Adipocyte (in vitro differentiated cells): Measurements from ENCODE around the gene TXNL4A.

Source experiments
- DNase-seq: peaks from one replicate; pipeline ENCODE4 v3.0.0-alpha.2; 2015; ENCODE audit warnings: low read depth
- H3K27me3 ChIP-seq: replicated peaks from 2 replicates; pipeline ENCODE4 v1.7.0; 2013; ENCODE audit warnings: mild to moderate bottlenecking, low read length, moderate library complexity; ENCODE audit not compliant: control insufficient read depth, insufficient read depth
- H3K36me3 ChIP-seq: 2 replicates; pipeline ENCODE4 v1.7.0; 2013; ENCODE audit warnings: low read length, mild to moderate bottlenecking, moderate library complexity; ENCODE audit not compliant: control insufficient read depth, insufficient read depth, severe bottlenecking
- H3K4me1 ChIP-seq: 2 replicates; pipeline ENCODE4 v1.7.0; 2013; ENCODE audit warnings: mild to moderate bottlenecking, low read length, moderate library complexity; ENCODE audit not compliant: control insufficient read depth, insufficient read depth
- H3K4me3 ChIP-seq: 2 replicates; pipeline ENCODE4 v1.7.0; 2013; ENCODE audit warnings: mild to moderate bottlenecking, low read length, moderate library complexity
- H3K9ac ChIP-seq: 2 replicates; pipeline ENCODE4 v1.7.0; 2013; ENCODE audit warnings: mild to moderate bottlenecking, low read length, moderate library complexity
- H3K9me3 ChIP-seq: 2 replicates; pipeline ENCODE4 v1.7.0; 2013; ENCODE audit warnings: mild to moderate bottlenecking, low read length, moderate library complexity; ENCODE audit not compliant: control insufficient read depth

Gene TXNL4A

DNA sequence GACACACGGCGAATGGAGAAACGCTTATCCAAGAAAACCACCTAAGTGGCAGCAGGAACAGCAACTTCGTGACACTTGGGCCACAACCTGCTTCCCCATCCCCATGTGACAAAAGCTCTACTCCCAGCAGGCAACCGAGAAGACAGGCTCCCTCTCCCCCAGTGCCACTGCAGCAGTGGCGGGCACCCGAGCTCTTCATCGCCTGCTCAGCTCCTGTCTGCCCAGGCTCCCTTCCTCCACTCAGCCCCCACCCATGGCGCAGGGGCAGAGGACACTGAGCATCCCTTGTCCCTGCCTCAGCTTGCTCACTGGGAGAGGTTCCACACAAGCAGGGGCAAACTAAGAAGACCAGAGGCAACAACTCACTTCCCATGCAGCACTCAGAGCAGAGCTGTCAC lies 59.8 kb downstream of the TXNL4A start:
- peaks cover 51% of the 10 kb centered on the region for H3K9me3 ChIP-seq
- peaks cover 1% of the 10 kb centered on the region for H3K4me1 ChIP-seq
- H3K36me3 ChIP-seq: peaks cover 77% of the 10 kb centered on the region
- DNase-seq: no peak
- no peak overlapping the region for H3K4me3 ChIP-seq
- H3K27me3 ChIP-seq: no peaks in the 10 kb centered on the region
- H3K9ac ChIP-seq: no peak overlapping the region

- no peak for DNase-seq
- H3K36me3 ChIP-seq: peaks cover 74% of the 10 kb centered on the region
- H3K9me3 ChIP-seq: peaks cover 46% of the 10 kb centered on the region
Observed at GRCh38 chr18:79927607-79928562, 60.5 kb downstream of the TXNL4A start.

DNA sequence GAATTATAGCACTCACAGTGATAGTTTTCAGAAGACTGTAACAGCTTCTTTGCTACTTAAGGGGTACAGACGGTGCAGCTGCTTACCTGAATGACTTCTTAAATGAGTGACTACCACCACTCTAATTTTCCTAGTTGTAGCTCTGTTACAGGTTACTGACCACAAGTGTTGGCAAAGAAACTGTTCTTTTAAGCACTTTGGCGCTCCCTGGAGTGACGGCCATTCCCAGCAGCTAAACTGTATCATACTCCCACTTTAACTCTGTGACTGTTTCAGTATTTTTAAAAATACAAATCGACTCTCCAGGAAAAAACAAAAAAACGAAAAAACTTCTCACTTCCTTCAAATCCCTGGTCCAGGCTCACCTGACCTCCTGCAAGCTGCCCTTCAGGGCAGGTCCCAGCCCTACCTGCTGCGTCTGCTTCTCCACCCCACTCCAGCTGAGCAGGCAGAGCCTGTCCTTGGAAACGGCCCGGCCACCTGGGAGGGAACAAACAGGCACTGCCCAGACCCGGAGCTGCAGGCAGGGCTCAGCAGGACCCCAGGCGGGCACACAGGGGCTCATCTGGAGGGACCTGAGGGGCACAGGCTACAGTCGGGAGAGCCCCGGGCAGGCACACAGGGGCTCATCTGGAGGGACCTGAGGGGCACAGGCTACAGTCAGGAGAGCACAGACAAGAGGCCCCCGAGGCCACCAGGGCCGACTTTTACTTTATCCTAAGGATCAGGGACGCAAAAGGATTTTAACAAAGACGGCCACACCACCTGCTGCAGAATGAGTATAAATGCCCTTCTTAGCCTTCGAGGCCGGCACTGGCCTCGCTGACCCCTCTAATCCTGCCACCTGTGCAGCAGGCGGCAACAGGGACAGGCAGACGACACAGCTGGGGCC lies 61.4 kb downstream of the TXNL4A start:
- Histone ChIP-seq H3K4me3 (no peak overlapping the region), H3K9ac (no peak overlapping the region), H3K4me1 (no peaks in the 10 kb centered on the region), H3K27me3 (no peaks in the 10 kb centered on the region), H3K9me3 (peaks cover 37% of the 10 kb centered on the region), H3K36me3 (peaks cover 76% of the 10 kb centered on the region)
- no peak for DNase-seq

More at GRCh38 chr18:79927607-79928562, 60.5 kb downstream of the TXNL4A start:
- H3K9ac ChIP-seq: no peak overlapping the region
- no peak overlapping the region for H3K4me3 ChIP-seq
- no peaks in the 10 kb centered on the region for H3K4me1 ChIP-seq
- H3K27me3 ChIP-seq: no peaks in the 10 kb centered on the region

DNA sequence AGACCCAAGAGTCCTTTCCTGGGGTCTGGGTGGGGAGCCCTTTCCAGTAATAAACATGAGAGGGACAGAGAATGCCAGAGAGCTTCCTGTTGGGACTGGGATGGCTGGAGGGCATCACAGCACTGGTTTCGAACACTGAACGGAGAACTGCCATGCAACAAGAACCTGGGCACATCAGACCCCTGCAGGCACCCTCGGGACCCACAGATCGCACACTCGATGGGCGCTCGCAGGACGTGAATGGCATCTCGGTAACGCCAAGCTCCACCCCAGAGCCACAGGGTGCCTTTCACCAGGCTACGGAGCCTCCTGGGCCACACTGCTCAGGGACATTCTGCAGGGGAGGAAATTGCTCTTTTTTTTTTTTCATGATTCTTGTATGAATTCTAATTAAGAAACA lies 62.1 kb downstream of the TXNL4A start:
- Histone ChIP-seq H3K36me3 (peaks cover 75% of the 10 kb centered on the region), H3K4me1 (no peaks in the 10 kb centered on the region), H3K27me3 (no peaks in the 10 kb centered on the region), H3K9ac (no peak overlapping the region), H3K9me3 (peaks cover 31% of the 10 kb centered on the region), H3K4me3 (no peak overlapping the region)
- DNase-seq: no peak

- DNase-seq: no peak
- Histone ChIP-seq H3K27me3 (no peaks in the 10 kb centered on the region), H3K9ac (no peak overlapping the region), H3K4me3 (no peak overlapping the region), H3K4me1 (no peaks in the 10 kb centered on the region), H3K36me3 (peaks cover 68% of the 10 kb centered on the region), H3K9me3 (peaks cover 19% of the 10 kb centered on the region)
Observed at GRCh38 chr18:79924814-79925731, 63.3 kb downstream of the TXNL4A start.

DNA sequence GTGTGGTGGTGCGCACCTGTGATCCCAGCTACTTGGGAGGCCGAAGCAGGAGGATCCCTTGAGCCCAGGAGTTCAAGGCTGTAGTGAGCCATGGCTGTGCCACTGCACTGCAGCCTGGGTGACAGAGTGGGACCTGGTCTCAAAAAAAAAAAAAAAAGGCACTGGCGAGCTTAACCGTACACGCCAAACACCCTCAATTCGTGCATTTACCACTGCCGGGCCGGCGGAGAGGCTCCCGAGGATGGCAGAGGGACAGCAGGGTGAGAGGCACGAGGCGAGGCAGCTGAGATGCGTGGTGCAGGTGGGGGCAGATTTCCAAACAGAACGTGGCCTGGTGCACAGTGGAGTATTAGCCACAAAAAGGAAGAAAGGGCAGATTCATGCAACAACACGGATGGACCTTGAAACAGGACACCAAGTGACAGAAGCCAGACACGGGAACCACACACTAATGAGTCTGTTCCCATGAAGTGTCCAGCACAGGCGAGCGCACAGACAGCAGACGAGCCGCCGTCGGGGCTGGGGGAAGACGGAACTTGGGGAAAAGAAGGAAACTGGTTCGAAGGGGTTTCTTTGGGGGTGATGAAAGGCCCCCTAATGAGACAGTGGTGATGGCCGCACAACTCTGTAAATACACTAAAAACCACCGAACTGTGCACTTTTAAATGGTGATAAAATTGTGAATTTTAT lies 64.3 kb downstream of the TXNL4A start:
- H3K9ac ChIP-seq: no peak overlapping the region
- no peaks in the 10 kb centered on the region for H3K4me1 ChIP-seq
- no peak overlapping the region for H3K4me3 ChIP-seq
- no peak for DNase-seq
- H3K27me3 ChIP-seq: no peaks in the 10 kb centered on the region
- peaks cover 60% of the 10 kb centered on the region for H3K36me3 ChIP-seq
- H3K9me3 ChIP-seq: peaks cover 8% of the 10 kb centered on the region

DNA sequence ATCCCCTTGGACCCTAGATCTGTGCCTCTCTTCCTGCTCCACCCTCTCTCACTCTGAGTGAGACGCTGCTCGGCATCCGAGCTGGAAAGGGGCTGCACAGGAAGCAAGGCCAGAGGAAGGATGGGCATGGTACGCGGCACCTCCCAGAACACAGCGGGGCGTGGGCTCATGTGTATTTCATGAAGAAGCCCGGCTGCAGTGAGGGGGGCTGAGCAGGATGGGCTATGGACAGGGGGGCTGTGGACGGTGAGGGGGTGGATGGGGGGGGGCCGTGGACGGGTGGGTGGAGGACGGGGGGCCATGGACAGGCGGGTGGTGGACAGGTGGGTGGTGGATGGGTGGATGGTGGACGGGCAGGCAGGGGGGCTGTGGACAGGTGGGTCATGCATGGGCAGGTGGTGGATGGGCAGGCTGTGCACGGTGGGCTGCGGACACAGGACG lies 65.4 kb downstream of the TXNL4A start:
- Histone ChIP-seq H3K36me3 (peaks cover 58% of the 10 kb centered on the region), H3K9me3 (no peaks in the 10 kb centered on the region), H3K27me3 (no peaks in the 10 kb centered on the region), H3K4me3 (no peak overlapping the region), H3K9ac (no peak overlapping the region), H3K4me1 (no peaks in the 10 kb centered on the region)
- no peak for DNase-seq

DNA sequence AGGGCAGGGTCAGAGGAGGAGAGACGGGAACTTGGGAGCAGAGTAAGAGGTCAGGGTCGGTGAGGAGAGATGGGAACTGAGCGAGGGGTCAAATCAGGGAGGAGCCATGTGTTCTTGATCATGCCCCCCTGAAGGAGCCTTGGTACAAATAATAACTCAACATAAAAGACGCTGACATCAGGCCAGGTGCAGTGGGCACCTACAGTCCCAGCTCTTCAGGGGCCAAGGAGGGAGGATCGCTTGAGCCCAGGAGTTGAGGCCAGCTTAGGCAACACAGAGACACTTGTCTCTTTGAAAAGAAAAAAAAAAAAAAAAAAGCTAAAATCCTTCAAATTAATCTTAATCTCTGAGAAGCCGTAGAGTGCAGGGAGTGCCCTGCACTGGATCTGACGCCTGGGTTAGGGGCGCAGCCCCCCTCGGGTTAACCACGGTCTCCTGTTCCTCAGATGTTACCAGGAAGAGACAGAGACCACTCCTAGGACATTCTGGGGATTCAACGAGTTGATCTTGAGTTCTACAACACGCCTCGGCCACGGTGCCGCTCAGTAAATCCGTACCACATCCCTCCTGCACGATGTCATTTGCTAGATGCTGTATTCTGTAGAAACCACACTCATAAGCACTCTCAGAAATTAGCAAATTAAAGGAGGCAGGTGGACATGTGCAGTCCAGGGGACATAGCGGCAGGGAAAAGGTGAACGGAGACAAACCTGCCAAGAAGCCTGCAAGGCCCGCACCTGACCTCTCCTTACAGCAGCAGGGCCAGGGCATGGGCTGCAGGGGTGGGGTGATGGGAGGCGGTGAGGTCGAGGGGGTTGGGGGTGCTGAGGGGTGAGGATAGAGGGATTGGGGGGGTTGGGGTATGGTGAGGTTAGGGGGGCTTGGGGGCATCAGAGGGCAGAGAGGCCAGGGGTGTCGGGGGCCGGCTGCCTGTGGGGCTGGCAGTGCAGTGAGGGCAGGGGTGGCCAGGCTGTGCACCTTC lies 66.1 kb downstream of the TXNL4A start:
- no peaks in the 10 kb centered on the region for H3K9me3 ChIP-seq
- H3K4me3 ChIP-seq: no peak overlapping the region
- peaks cover 52% of the 10 kb centered on the region for H3K36me3 ChIP-seq
- H3K4me1 ChIP-seq: no peaks in the 10 kb centered on the region
- H3K9ac ChIP-seq: no peak overlapping the region
- no peaks in the 10 kb centered on the region for H3K27me3 ChIP-seq
- no peak for DNase-seq
